Esophagus (tissue), 2 donors: Measurements from ENCODE around the gene DPP9. TPM values are rescaled to one million over a fixed set of nuclear protein-coding genes. Genes with fewer than 3 reads are reported as not detected.
"Not testable (repeated sequence)": the region's sequence is repeated elsewhere in the genome, so short reads cannot be mapped to it uniquely, and the experiment has no call there.

ENCODE experiments used
- H3K27ac ChIP-seq, 2 donors: one replicate each; pipeline ENCODE4 v1.5.1; 2013; ENCODE audit warnings: low read depth in 2 of 2, mild to moderate bottlenecking in 2 of 2, inconsistent platforms in 1 of 2, low read length in 1 of 2, moderate library complexity in 1 of 2
- H3K27me3 ChIP-seq, 2 donors: one replicate each; pipeline ENCODE4 v1.6.1; 2013; ENCODE audit warnings: low read length in 2 of 2, control low read depth in 1 of 2, mild to moderate bottlenecking in 1 of 2; ENCODE audit not compliant: insufficient read depth in 2 of 2, control insufficient read depth in 1 of 2
- H3K36me3 ChIP-seq, 2 donors: one replicate each; pipeline ENCODE4 v1.6.1; 2013; ENCODE audit warnings: low read length in 1 of 2; ENCODE audit not compliant: control insufficient read depth in 2 of 2, insufficient read depth in 2 of 2
- H3K4me1 ChIP-seq, 2 donors: one replicate each; pipeline ENCODE4 v1.6.1; 2013; ENCODE audit warnings: low read length in 1 of 2; ENCODE audit not compliant: control insufficient read depth in 2 of 2, insufficient read depth in 2 of 2
- H3K4me3 ChIP-seq, 2 donors: one replicate each; pipeline ENCODE4 v1.5.1; 2013; ENCODE audit warnings: low read length in 2 of 2, mild to moderate bottlenecking in 2 of 2, low read depth in 1 of 2, moderate library complexity in 1 of 2
- H3K9me3 ChIP-seq, 2 donors: one replicate each; pipeline ENCODE4 v1.6.1; 2013; ENCODE audit warnings: mild to moderate bottlenecking in 2 of 2, low read depth in 1 of 2, low read length in 1 of 2, moderate library complexity in 1 of 2; ENCODE audit not compliant: control insufficient read depth in 2 of 2, insufficient read depth in 1 of 2
- WGBS, 2 donors: extraction: QIAGEN DNeasy Blood & Tissue Kit; methylation state at CpG; one replicate each; pipeline ENCODE4 v1.1.7; 2013; 5-methylcytosine and 5-hydroxymethylcytosine counted together
- polyA plus RNA-seq, 2 donors: library from polyadenylated mRNA; stranded (reverse); fragments of 200-250 nt; gene quantifications; one replicate each; pipeline ENCODE4 v1.2.3, GENCODE V29; 2013
- donor health status: healthy with polysubstance abuse.
- donor health status: Bipolar disorder and iron deficiency.

The DPP9 gene
- polyA plus RNA-seq, 2 donors, result 24.3 to 29.2 TPM

- Histone ChIP-seq H3K4me3 (no peak overlapping the region), H3K4me1 (no peaks in the 10 kb centered on the region), H3K36me3 (peaks cover 16 to 63% of the 10 kb centered on the region in 2 donors), H3K27ac (no peak overlapping the region), H3K9me3 (no peaks in the 10 kb centered on the region), H3K27me3 (no peaks in the 10 kb centered on the region)
- WGBS, 2 donors, result 91 to 93% methylated on average over 28 of the region's 28 CpGs
Observed at GRCh38 chr19:4684312-4685095, 39.1 kb downstream of the DPP9 start.

GRCh38 chr19:4682417-4683200 is 41.0 kb downstream of the DPP9 start:
- Histone ChIP-seq H3K27ac (no peak overlapping the region), H3K27me3 (no peaks in the 10 kb centered on the region), H3K36me3 (peaks cover 19 to 60% of the 10 kb centered on the region in 2 donors), H3K4me1 (no peaks in the 10 kb centered on the region), H3K4me3 (no peak overlapping the region), H3K9me3 (no peaks in the 10 kb centered on the region)
- WGBS, 2 donors, result 98% methylated on average over 41 to 45 of the region's 45 CpGs

GRCh38 chr19:4680021-4680420 is 43.6 kb downstream of the DPP9 start:
- peaks cover 15 to 52% of the 10 kb centered on the region in 2 donors for H3K36me3 ChIP-seq
- H3K9me3 ChIP-seq, H3K4me1 ChIP-seq, H3K4me3 ChIP-seq, H3K27me3 ChIP-seq, H3K27ac ChIP-seq: not testable (repeated sequence)
- WGBS, 2 donors, result 97 to 98% methylated on average over 7 of the region's 7 CpGs

GRCh38 chr19:4678881-4679790 is 44.5 kb downstream of the DPP9 start:
- WGBS, 2 donors, result 75 to 80% methylated on average over 34 of the region's 34 CpGs
- H3K27me3 ChIP-seq, result no peaks in the 10 kb centered on the region
- H3K36me3 ChIP-seq, result peaks cover 8 to 43% of the 10 kb centered on the region in 2 donors
- H3K9me3 ChIP-seq, result no peaks in the 10 kb centered on the region
- no peaks in the 10 kb centered on the region for H3K4me1 ChIP-seq
- H3K27ac ChIP-seq, result no peak overlapping the region
- H3K4me3 ChIP-seq, result no peak overlapping the region

GRCh38 chr19:4676955-4677731 is 46.5 kb downstream of the DPP9 start:
- WGBS, 2 donors, result 61 to 63% methylated on average over 17 of the region's 17 CpGs
- peak overlapping the region in 1 of 2 donors; percentile 23 for H3K27ac ChIP-seq
- peaks cover 5 to 24% of the 10 kb centered on the region in 2 donors for H3K36me3 ChIP-seq

GRCh38 chr19:4675346-4675745 is 48.3 kb downstream of the DPP9 start:
- Histone ChIP-seq H3K4me3 (no peak overlapping the region), H3K27me3 (no peaks in the 10 kb centered on the region), H3K36me3 (peaks cover 4 to 18% of the 10 kb centered on the region in 2 donors), H3K9me3 (no peaks in the 10 kb centered on the region), H3K4me1 (no peaks in the 10 kb centered on the region), H3K27ac (no peak overlapping the region)
- WGBS, 2 donors, result 93 to 95% methylated on average over 14 to 16 of the region's 16 CpGs

More at GRCh38 chr19:4676955-4677731, 46.5 kb downstream of the DPP9 start:
- Histone ChIP-seq H3K4me1 (no peaks in the 10 kb centered on the region), H3K9me3 (no peaks in the 10 kb centered on the region), H3K4me3 (no peak overlapping the region), H3K27me3 (no peaks in the 10 kb centered on the region)

- Histone ChIP-seq H3K9me3 (no peaks in the 10 kb centered on the region), H3K36me3 (peaks cover 0 to 13% of the 10 kb centered on the region in 2 donors), H3K4me1 (peaks cover 0 to 3% of the 10 kb centered on the region in 2 donors), H3K27me3 (no peaks in the 10 kb centered on the region), H3K4me3 (no peak overlapping the region), H3K27ac (no peak overlapping the region)
- 91 to 93% methylated on average over 4 of the region's 4 CpGs for WGBS, 2 donors
Observed at GRCh38 chr19:4673726-4674125, 49.9 kb downstream of the DPP9 start.

GRCh38 chr19:4673216-4673615 is 50.4 kb downstream of the DPP9 start:
- peaks cover 0 to 3% of the 10 kb centered on the region in 2 donors for H3K4me1 ChIP-seq
- H3K27ac ChIP-seq, result no peak overlapping the region
- no peak overlapping the region for H3K4me3 ChIP-seq
- no peaks in the 10 kb centered on the region for H3K9me3 ChIP-seq
- 64 to 70% methylated on average over 4 of the region's 4 CpGs for WGBS, 2 donors
- H3K27me3 ChIP-seq, result no peaks in the 10 kb centered on the region
- H3K36me3 ChIP-seq, result peaks cover 0 to 9% of the 10 kb centered on the region in 2 donors
